Sigmoid colon (tissue), 7 donors: Measurements from ENCODE around the gene NUMA1. TPM values are rescaled to one million over a fixed set of nuclear protein-coding genes. Genes with fewer than 3 reads are reported as not detected.

Source experiments
- DNase-seq: peaks from one replicate; pipeline ENCODE4 v3.0.0-alpha.2; 2019
- H3K27ac ChIP-seq, 4 donors: fragments of 200-600 bp; sonication (generic); one replicate each; pipeline ENCODE4 v1.5.1; 2016 to 2019; ENCODE audit warnings: mild to moderate bottlenecking in 1 of 4
- H3K27me3 ChIP-seq, 3 donors: fragments of 200-600 bp; sonication (generic); one replicate each; pipeline ENCODE4 v1.5.1; 2019; ENCODE audit warnings: mild to moderate bottlenecking in 1 of 3
- H3K36me3 ChIP-seq, 4 donors: fragments of 200-600 bp; sonication (generic); one replicate each; pipeline ENCODE4 v1.5.1; 2016 to 2019
- H3K4me1 ChIP-seq, 4 donors: fragments of 200-600 bp; sonication (generic); one replicate each; pipeline ENCODE4 v1.5.1; 2017 to 2019
- H3K4me3 ChIP-seq, 4 donors: fragments of 200-600 bp; sonication (generic); one replicate each; pipeline ENCODE4 v1.5.1; 2017 to 2019; ENCODE audit warnings: mild to moderate bottlenecking in 2 of 4, moderate library complexity in 1 of 4
- H3K9me3 ChIP-seq, 4 donors: fragments of 200-600 bp in 3 of 4; sonication (generic) in 3 of 4; one replicate each; pipeline versions ENCODE4 v1.5.1 to v1.6.1; 2013 to 2019
- EP300 ChIP-seq, 4 donors: sonication (generic); formaldehyde crosslinking; IDR thresholded peaks; one replicate each; pipeline ENCODE4 v1.6.1; 2017; ENCODE audit warnings: antibody characterized with exemption in 4 of 4
- POLR2A ChIP-seq, 2 donors: fragments of 450-650 bp; IDR thresholded peaks; one replicate each; pipeline ENCODE4 v1.6.1; 2016; ENCODE audit warnings: antibody characterized with exemption in 2 of 2, mild to moderate bottlenecking in 2 of 2, moderate library complexity in 2 of 2
- POLR2AphosphoS5 ChIP-seq, 4 donors: sonication (generic); formaldehyde crosslinking; IDR thresholded peaks; one replicate each; pipeline ENCODE4 v1.6.1; 2017; ENCODE audit warnings: antibody characterized with exemption in 4 of 4
- WGBS, 2 donors: extraction: QIAGEN DNeasy Blood & Tissue Kit; methylation state at CpG; one replicate each; pipeline ENCODE4 v1.1.7; 2013; 5-methylcytosine and 5-hydroxymethylcytosine counted together
- intact Hi-C: fragments of 100-400 bp; cut with DNase I; formaldehyde crosslinking; loops from one replicate; pipeline ENCODE4 v1.15.1; 2023
- polyA plus RNA-seq, 3 donors: library from polyadenylated mRNA; stranded (reverse); fragments of 200-250 nt; gene quantifications; one replicate each; pipeline ENCODE4 v1.2.3, GENCODE V29; 2013
- total RNA-seq, 4 donors: library from RNA; depleted of rRNA; stranded (reverse); fragments of >200 nt; gene quantifications; one replicate each; pipeline ENCODE4 v1.1.0, GENCODE V29; 2016
- TF ChIP-seq, protein P1 (sequence below), 4 experiments: fragments of 450-650 bp in 3 of 4; fragments of 200-600 bp in 1 of 4; IDR thresholded peaks; one replicate each; pipeline ENCODE4 v1.5.1; 2016 to 2019; ENCODE audit warnings: antibody characterized with exemption in 4 of 4, mild to moderate bottlenecking in 3 of 4, moderate library complexity in 2 of 4
- donor health status: healthy with polysubstance abuse.
- donor health status: Bipolar disorder and iron deficiency.
- donor health status: healthy.

Gene NUMA1
- total and polyA plus RNA-seq, 7 donors, result 99.1 to 343 (median 249) TPM

DNA sequence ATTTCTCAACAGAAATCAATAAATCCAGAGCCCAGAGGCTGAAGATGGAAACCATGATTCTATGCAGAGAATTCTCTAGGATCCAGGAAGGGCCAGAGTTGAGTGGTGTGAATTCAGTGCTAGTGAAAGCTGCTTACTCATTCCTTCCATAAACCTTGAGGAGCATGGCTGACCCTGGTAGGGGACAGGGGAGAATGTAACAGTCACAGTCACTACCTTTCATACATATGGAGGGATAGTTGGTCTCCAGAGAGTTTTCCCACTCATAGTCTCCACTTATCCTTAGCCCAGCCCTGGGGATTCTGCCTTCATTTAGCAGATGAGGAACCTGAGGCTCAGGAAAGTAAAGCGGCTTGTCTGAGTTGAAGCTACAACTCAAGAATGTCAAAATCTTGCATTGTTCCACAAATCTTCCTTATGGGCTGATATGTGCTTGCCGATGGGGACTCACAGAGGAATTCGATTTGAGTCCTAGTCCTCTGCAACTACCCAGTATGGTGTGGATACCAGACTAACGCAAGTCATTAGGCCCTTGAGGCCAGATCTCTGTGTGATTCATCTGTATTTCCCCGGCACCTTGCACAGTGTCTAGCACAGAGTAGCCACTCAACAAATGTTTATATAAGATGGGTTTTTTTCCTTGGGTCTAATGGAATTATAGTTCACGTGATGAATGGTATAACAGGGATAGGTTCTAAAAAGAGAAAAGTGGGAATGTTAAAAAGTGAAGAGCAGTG, 35.8 kb upstream of the NUMA1 start:
- WGBS, 2 donors, result 94 to 95% methylated on average over 6 of the region's 6 CpGs
- intact Hi-C loops, result loop anchor here (10.0 kb wide), 1 partner anchor 319 kb away; the partner anchor contains the start of gene CLPB
- TF ChIP-seq, protein P1, sequence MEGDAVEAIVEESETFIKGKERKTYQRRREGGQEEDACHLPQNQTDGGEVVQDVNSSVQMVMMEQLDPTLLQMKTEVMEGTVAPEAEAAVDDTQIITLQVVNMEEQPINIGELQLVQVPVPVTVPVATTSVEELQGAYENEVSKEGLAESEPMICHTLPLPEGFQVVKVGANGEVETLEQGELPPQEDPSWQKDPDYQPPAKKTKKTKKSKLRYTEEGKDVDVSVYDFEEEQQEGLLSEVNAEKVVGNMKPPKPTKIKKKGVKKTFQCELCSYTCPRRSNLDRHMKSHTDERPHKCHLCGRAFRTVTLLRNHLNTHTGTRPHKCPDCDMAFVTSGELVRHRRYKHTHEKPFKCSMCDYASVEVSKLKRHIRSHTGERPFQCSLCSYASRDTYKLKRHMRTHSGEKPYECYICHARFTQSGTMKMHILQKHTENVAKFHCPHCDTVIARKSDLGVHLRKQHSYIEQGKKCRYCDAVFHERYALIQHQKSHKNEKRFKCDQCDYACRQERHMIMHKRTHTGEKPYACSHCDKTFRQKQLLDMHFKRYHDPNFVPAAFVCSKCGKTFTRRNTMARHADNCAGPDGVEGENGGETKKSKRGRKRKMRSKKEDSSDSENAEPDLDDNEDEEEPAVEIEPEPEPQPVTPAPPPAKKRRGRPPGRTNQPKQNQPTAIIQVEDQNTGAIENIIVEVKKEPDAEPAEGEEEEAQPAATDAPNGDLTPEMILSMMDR (IDR thresholded peaks at IDR 0.05), result no peak
- TF ChIP-seq EP300 (IDR thresholded peaks at IDR 0.05), result no peak
- no peak for TF ChIP-seq POLR2A (IDR thresholded peaks at IDR 0.05)
- H3K27ac ChIP-seq, result no peak overlapping the region
- no peaks in the 10 kb centered on the region for H3K36me3 ChIP-seq
- DNase-seq, result no peak
- H3K27me3 ChIP-seq, result no peaks in the 10 kb centered on the region
- H3K4me1 ChIP-seq, result peaks cover 0 to 15% (median 9%) of the 10 kb centered on the region in 4 donors
- H3K4me3 ChIP-seq, result no peak overlapping the region
- no peaks in the 10 kb centered on the region for H3K9me3 ChIP-seq

DNA sequence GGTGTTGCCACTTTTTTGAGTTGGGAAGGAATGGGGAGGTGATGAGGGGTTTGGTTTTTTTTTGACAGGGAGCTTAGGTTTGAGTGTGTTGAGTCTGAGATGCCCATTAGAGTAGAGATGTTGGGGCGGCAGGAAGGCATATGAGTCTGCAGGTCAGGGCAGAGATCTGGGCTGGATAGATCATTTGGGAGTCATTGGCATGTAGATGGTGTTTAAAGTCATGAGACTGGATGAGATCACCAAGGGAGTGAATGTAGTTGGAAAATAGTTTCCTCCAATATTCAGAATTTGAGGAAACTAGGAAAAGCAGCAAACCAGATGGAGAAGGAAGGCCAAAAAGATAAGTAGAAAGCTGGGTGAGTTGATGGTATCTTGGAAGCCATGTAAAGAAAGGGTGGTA, 34.2 kb upstream of the NUMA1 start:
- intact Hi-C loops, result loop anchor here (5.0 to 10.0 kb wide), 2 partner anchors 108 to 320 kb away; partner anchors contain the start of genes CLPB and INPPL1
- H3K4me3 ChIP-seq, result no peak overlapping the region
- H3K27me3 ChIP-seq, result no peaks in the 10 kb centered on the region
- no peak for DNase-seq
- WGBS, 2 donors, result 94 to 96% methylated on average over 1 of the region's 1 CpG
- TF ChIP-seq, protein P1 (IDR thresholded peaks at IDR 0.05), result no peak
- TF ChIP-seq POLR2A (IDR thresholded peaks at IDR 0.05) (no peak), EP300 (IDR thresholded peaks at IDR 0.05) (no peak), POLR2AphosphoS5 (IDR thresholded peaks at IDR 0.05) (no peak)
- no peak overlapping the region for H3K27ac ChIP-seq
- no peaks in the 10 kb centered on the region for H3K9me3 ChIP-seq
- peaks cover 0 to 12% (median 1%) of the 10 kb centered on the region in 4 donors for H3K36me3 ChIP-seq
- peaks cover 0 to 19% (median 13%) of the 10 kb centered on the region in 4 donors for H3K4me1 ChIP-seq

- peaks cover 0 to 26% (median 4%) of the 10 kb centered on the region in 4 donors for H3K36me3 ChIP-seq
- peaks cover 0 to 19% (median 13%) of the 10 kb centered on the region in 4 donors for H3K4me1 ChIP-seq
- no peaks in the 10 kb centered on the region for H3K27me3 ChIP-seq
- peak overlapping the region; percentile 91 to 98 (median 96) for H3K27ac ChIP-seq
- DNase-seq, result no peak
- TF ChIP-seq POLR2A (IDR thresholded peaks at IDR 0.05) (no peak), EP300 (IDR thresholded peaks at IDR 0.05) (no peak), POLR2AphosphoS5 (IDR thresholded peaks at IDR 0.05) (no peak)
- TF ChIP-seq, protein P1 (IDR thresholded peaks at IDR 0.05), result no peak
- peak overlapping the region; percentile 56 to 68 (median 62) for H3K4me3 ChIP-seq
- WGBS, 2 donors, result 65 to 66% methylated on average over 9 of the region's 9 CpGs
- intact Hi-C loops, result loop anchor here (1.0 to 10.0 kb wide), 5 partner anchors 32 to 322 kb away; partner anchors contain the start of genes CLPB, INPPL1, LRRC51 and NUMA1
- no peaks in the 10 kb centered on the region for H3K9me3 ChIP-seq
These were observed 32.9 kb upstream of the NUMA1 start for GRCh38 chr11:72112978-72113808.

- Histone ChIP-seq H3K27me3 (no peaks in the 10 kb centered on the region), H3K4me1 (peaks cover 0 to 19% (median 13%) of the 10 kb centered on the region in 4 donors), H3K27ac (peak within 1 kb of the TSS; percentile 91 to 98 (median 96)), H3K9me3 (no peaks in the 10 kb centered on the region), H3K36me3 (peaks cover 0 to 30% (median 4%) of the 10 kb centered on the region in 4 donors), H3K4me3 (peak within 1 kb of the TSS; percentile 56 to 68 (median 62))
- 0% methylated on average over 49 of the region's 49 CpGs for WGBS, 2 donors
- TF ChIP-seq POLR2A (IDR thresholded peaks at IDR 0.05) (peak; percentile 93 to 97), EP300 (IDR thresholded peaks at IDR 0.05) (no peak), POLR2AphosphoS5 (IDR thresholded peaks at IDR 0.05) (peak; percentile 97 to 99 (median 97))
- TF ChIP-seq, protein P1 (IDR thresholded peaks at IDR 0.05), result no peak
- intact Hi-C loops, result loop anchor here (1.0 to 10.0 kb wide), 5 partner anchors 32 to 322 kb away; partner anchors contain the start of genes CLPB, INPPL1, LRRC51 and NUMA1
- DNase-seq, result peak; percentile 100
These were observed 32.0 kb upstream of the NUMA1 start, which contains the start of gene ANAPC15 for GRCh38 chr11:72112143-72112977. TSS of gene ANAPC15 (minus strand) at chr11:72112695. CDS start at chr11:72111276, 1,419 bp downstream.
